LNCAP (cell line): ENCODE measurements around the gene EPB41.

Source experiments
- TF ChIP-seq, protein P1 (sequence below): fragments of 450-650 bp; IDR thresholded peaks from 2 replicates; pipeline ENCODE4 v1.5.1; 2017; ENCODE audit warnings: mild to moderate bottlenecking

Gene EPB41

DNA sequence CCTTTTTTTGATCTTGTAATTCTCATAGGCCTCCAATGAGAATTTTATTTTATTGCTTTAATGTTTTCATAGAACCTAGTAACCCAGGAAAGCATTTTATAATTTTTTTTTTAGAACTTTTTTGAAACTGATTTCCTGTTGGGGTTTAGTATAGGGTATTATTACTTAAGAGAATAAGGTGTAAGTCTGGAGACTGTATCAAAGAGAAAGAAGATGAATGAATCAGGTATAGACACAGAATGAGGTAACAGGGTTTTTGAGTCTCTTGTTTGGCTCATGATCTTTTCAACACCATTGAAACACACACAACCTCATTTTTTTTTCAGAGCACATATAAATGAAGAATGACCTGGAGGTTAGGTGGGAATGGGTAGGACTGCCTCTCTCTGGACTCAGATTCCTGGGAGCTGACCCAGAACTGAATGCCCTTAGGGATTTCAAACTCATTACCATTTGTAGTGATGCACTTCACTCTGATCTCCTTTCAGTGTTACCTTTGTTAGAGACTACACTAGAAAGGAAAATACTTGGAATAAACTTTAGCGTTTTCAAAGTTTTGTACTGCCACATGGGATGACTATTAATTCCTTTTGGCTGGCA lies 51.0 kb downstream of the EPB41 start:
- TF ChIP-seq, protein P1, sequence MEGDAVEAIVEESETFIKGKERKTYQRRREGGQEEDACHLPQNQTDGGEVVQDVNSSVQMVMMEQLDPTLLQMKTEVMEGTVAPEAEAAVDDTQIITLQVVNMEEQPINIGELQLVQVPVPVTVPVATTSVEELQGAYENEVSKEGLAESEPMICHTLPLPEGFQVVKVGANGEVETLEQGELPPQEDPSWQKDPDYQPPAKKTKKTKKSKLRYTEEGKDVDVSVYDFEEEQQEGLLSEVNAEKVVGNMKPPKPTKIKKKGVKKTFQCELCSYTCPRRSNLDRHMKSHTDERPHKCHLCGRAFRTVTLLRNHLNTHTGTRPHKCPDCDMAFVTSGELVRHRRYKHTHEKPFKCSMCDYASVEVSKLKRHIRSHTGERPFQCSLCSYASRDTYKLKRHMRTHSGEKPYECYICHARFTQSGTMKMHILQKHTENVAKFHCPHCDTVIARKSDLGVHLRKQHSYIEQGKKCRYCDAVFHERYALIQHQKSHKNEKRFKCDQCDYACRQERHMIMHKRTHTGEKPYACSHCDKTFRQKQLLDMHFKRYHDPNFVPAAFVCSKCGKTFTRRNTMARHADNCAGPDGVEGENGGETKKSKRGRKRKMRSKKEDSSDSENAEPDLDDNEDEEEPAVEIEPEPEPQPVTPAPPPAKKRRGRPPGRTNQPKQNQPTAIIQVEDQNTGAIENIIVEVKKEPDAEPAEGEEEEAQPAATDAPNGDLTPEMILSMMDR: no peak

DNA sequence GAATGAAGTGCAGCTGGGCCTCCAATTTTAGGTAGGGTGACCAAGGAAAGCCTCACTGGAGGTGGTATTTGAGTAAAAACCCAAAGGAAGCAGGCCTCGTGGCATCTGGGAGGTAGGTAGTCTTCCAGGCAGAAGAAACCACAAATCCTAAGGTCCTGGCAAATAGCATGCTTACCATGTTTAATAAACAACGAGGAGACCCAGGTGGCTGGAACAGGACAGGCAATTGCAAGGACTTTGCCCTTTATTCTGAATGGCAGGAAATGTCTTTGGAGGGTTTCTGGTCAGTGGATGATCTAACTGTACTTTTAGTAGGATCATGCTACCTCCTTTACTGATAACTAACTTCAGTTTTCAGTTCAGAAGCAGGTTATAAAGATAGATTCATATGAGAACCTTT lies 52.2 kb downstream of the EPB41 start:
- TF ChIP-seq, protein P1: no peak

DNA sequence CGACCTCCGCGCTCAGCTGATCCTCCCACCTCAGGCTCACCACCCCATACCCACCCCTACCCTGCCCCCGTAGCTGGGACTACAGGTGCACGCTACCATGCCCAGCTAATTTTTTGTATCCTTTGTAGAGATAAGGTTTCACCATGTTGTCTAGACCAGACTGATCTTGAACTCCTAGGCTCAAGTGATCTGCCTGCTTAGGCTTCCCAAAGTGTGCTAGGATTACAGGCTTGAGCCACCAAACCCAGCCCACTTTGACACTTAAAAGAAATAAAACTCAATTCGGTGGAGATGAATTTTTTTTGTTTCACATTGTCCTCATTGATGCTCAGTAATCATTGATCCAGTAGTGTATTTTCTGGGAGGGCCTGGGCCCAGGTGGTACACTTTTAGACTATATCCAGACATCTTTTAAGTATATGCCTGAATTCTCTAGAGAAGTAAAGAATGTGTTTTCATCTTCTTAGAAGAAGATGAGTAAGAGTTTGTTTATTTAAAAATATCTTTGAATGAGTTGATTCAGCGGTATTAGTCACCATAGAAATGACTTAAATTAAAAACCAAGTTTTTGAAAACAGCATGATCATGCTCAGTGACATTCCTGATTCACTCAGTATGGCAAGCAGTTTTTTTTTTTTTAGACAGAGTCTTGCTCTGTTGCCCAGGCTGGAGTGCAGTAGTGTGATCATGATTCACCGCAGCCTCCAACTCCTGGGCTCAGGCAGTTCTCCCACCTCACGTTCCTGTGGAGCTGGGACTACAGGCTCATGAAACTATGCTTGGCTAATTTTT lies 57.8 kb downstream of the EPB41 start:
- TF ChIP-seq, protein P1: no peak

DNA sequence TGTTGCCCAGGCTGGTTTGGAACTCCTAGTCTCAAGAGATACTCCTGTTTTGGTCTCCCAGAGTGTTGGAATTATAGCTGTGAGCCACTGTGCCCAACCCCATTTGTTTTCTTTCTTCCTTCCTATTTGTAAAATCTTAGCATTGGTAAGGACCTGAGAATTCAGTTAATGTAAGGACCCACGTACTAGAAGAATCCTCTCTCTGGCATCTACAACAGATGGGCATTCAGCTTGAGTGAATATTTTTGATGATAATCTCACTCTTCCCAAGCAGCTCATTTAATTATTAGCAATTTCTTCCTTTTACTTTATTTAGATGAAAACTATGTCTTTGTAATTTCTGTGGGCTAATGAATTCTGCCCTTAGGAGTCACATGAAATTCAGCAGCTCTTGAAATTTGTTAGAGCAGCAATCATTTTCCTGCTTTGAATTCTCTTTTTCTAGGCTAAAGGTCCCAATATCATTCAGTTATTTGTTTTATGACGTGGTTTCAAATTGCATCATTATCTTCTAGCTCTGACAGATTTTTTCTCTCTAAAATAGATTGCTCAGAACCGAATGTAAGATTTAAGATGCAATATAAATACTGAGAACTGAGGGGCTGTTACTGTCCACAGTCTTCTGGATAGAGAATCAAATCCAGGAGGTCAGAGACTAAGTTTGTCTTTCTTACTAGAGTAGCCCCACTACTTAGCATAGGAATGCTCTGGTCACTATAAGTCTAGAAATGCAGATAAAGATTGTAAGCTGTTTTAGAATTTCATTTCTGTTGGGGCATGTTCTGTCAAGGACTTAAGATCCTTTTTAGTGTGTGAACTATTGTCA lies 59.4 kb downstream of the EPB41 start:
- TF ChIP-seq, protein P1: no peak

DNA sequence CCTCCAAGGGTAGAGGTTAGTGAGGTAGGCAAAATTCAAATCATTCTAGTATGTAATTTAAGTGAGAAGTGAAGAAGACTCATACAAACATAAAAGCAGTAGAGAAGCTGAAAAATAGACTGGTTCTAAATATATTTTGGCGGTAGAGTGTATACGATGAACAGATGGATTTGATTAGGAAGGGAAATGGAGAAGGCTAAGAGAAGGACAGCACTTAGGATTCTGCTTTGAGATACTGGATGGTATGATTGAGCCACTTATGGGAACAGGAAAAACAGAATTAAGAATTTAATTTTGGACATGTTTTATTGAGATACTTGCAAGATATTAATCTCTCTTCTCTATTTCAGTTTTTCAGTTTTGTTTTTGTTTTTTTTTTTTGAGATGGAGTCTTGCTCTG lies 60.1 kb downstream of the EPB41 start:
- TF ChIP-seq, protein P1: no peak

DNA sequence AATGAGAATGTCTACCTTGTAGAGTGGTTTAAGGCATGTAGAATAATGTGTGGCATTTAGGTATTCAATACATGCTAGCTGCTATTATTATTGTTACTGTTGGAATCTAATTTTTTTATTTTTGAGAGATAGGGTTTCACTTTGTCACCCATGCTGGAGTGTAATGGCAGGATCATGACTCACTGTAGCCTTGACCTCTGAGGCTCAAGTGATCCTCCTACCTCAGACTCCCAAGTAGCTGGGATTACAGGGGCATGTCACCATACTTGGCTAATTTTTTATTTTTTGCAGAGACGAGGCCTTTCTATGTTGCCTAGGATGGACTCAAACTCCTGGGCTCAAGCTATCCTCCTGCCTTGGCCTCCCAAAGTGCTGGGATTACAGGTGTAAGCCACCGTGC lies 61.9 kb downstream of the EPB41 start:
- TF ChIP-seq, protein P1: no peak

DNA sequence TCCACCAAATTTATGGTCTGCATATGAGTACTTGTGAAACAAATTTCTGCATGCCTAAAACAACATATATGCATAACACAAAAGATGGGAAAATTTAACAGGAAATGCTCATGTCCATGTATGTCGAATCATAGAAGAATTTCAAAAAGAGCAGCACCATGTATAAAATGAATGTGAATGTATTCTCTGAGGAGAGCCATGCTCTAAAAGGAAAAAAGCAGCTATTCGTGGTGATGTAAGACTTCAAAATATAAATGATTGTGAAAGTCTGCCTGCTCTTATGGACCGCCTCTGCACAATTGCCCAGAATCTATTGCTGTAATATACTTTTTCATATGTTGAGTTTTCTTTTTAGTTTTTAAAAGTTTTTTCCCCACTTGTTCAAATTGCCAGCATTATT lies 66.8 kb downstream of the EPB41 start:
- TF ChIP-seq, protein P1: no peak
